Astrocyte (in vitro differentiated cells and primary cell): Measurements from ENCODE around the gene ADAMTS12. TPM values are rescaled to one million over a fixed set of nuclear protein-coding genes. Genes with fewer than 3 reads are reported as not detected.

Experiments used
- DNase-seq: peaks from one replicate; pipeline ENCODE4 v3.0.0-alpha.2; 2010; ENCODE audit warnings: low read depth
- FAIRE-seq: peaks from 2 replicates; lab custom pipeline; 2011; peaks lifted over from hg19 to GRCh38; lab: Jason Lieb, UNC
- H2AFZ ChIP-seq: 2 replicates; pipeline ENCODE4 v1.6.0; 2012; ENCODE audit warnings: low read depth, low read length, inconsistent platforms
- H3K27ac ChIP-seq: 2 replicates; pipeline ENCODE4 v1.5.1; 2011; ENCODE audit warnings: low read depth, low read length, inconsistent platforms
- H3K27me3 ChIP-seq: 2 replicates; pipeline ENCODE4 v1.6.0; 2011; ENCODE audit warnings: low read length, inconsistent platforms; ENCODE audit not compliant: insufficient read depth
- H3K36me3 ChIP-seq: 2 replicates; pipeline ENCODE4 v1.5.1; 2011; ENCODE audit warnings: low read length, inconsistent platforms; ENCODE audit not compliant: insufficient read depth
- H3K4me1 ChIP-seq: 2 replicates; pipeline ENCODE4 v1.5.1; 2011; ENCODE audit warnings: low read length, inconsistent platforms; ENCODE audit not compliant: insufficient read depth
- H3K4me2 ChIP-seq: 2 replicates; pipeline ENCODE4 v1.6.0; 2012; ENCODE audit warnings: low read length, inconsistent platforms
- H3K4me3 ChIP-seq: 2 replicates; pipeline ENCODE4 v1.5.1; 2011; ENCODE audit warnings: low read depth, mild to moderate bottlenecking, low read length, inconsistent platforms; ENCODE audit not compliant: insufficient read depth
- H3K79me2 ChIP-seq: 2 replicates; pipeline ENCODE4 v1.6.0; 2012; ENCODE audit warnings: mild to moderate bottlenecking, low read length, inconsistent platforms; ENCODE audit not compliant: insufficient read depth
- H3K9ac ChIP-seq: 2 replicates; pipeline ENCODE4 v1.6.0; 2012; ENCODE audit warnings: mild to moderate bottlenecking, low read length, inconsistent platforms
- H3K9me3 ChIP-seq: 2 replicates; pipeline ENCODE4 v1.5.1; 2012; ENCODE audit warnings: low read depth, mild to moderate bottlenecking, low read length, inconsistent platforms; ENCODE audit not compliant: insufficient read depth
- H4K20me1 ChIP-seq: 2 replicates; pipeline ENCODE4 v1.6.0; 2012; ENCODE audit warnings: low read length, inconsistent platforms; ENCODE audit not compliant: insufficient read depth
- H3K27ac Mint-ChIP-seq: one replicate; pipeline ENCODE4 v1.8.0; 2021; ENCODE audit warnings: mild to moderate bottlenecking, mixed read lengths; ENCODE audit not compliant: unreplicated experiment
- H3K27me3 Mint-ChIP-seq: one replicate; pipeline ENCODE4 v1.8.0; 2021; ENCODE audit warnings: low read depth, mixed read lengths; ENCODE audit not compliant: unreplicated experiment
- H3K36me3 Mint-ChIP-seq: one replicate; pipeline ENCODE4 v1.8.0; 2021; ENCODE audit warnings: low read depth, mixed read lengths; ENCODE audit not compliant: unreplicated experiment
- H3K4me1 Mint-ChIP-seq: one replicate; pipeline ENCODE4 v1.8.0; 2021; ENCODE audit warnings: low read depth, mixed read lengths; ENCODE audit not compliant: unreplicated experiment
- H3K4me3 Mint-ChIP-seq: one replicate; pipeline ENCODE4 v1.8.0; 2021; ENCODE audit warnings: mild to moderate bottlenecking, moderate library complexity, mixed read lengths; ENCODE audit not compliant: unreplicated experiment
- H3K9me3 Mint-ChIP-seq: one replicate; pipeline ENCODE4 v1.8.0; 2021; ENCODE audit warnings: mild to moderate bottlenecking, mixed read lengths; ENCODE audit not compliant: unreplicated experiment
- EZH2 ChIP-seq: IDR thresholded peaks from 2 replicates; pipeline ENCODE4 v1.6.1; 2012; ENCODE audit warnings: mild to moderate bottlenecking, low read length, inconsistent platforms; ENCODE audit not compliant: insufficient read depth
- total RNA-seq: library from RNA; stranded (reverse); gene quantifications from 2 replicates; pipeline ENCODE4 v1.2.1, GENCODE V29; 2021
- TF ChIP-seq, protein P1 (sequence below): IDR thresholded peaks from 2 replicates; pipeline ENCODE4 v1.5.1; 2011; ENCODE audit warnings: low read depth, mild to moderate bottlenecking, inconsistent platforms, low read length, moderate library complexity; ENCODE audit not compliant: insufficient read depth

ADAMTS12 gene
- total RNA-seq, 1 donor from 2014 or later, result 156 TPM

DNA sequence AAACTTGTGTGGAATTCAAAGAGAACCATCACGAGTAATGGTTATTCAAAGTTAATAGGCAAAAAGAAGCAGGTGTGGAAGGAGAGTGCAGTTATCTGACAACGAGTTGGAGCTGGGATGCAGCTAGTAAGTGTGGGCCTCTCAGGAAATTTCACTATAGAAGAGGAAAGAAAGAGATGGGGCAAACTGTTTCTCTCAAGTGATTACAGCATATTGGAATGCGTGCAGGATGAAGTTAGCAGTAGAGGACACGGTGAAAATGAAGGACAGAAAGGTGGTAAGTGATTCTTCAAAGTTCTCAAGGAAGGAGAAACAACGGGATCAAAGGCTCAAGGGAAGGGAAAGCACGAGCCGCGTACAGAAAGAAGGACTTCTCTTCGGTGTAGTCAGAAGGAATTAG, 84.0 kb downstream of the ADAMTS12 start:
- Histone ChIP-seq H3K4me2 (peak overlapping the region; percentile 72), H3K36me3 (no peaks in the 10 kb centered on the region), H3K27ac (peak overlapping the region; percentile 84), H2AFZ (no peak overlapping the region), H3K27me3 (no peaks in the 10 kb centered on the region), H3K79me2 (peaks cover 80% of the 10 kb centered on the region), H4K20me1 (no peaks in the 10 kb centered on the region), H3K4me3 (no peak overlapping the region), H3K9ac (peak overlapping the region; percentile 60), H3K9me3 (no peaks in the 10 kb centered on the region), H3K4me1 (peaks cover 47% of the 10 kb centered on the region)
- Mint-ChIP-seq H3K9me3 (no peaks in the 10 kb centered on the region), H3K4me1 (peaks cover 63% of the 10 kb centered on the region), H3K27ac (peak overlapping the region; percentile 82), H3K4me3 (peak overlapping the region; percentile 2), H3K27me3 (no peaks in the 10 kb centered on the region), H3K36me3 (peaks cover 13% of the 10 kb centered on the region)
- FAIRE-seq (no peak), DNase-seq (peak; percentile 42)
- no peak for TF ChIP-seq EZH2
- TF ChIP-seq, protein P1, sequence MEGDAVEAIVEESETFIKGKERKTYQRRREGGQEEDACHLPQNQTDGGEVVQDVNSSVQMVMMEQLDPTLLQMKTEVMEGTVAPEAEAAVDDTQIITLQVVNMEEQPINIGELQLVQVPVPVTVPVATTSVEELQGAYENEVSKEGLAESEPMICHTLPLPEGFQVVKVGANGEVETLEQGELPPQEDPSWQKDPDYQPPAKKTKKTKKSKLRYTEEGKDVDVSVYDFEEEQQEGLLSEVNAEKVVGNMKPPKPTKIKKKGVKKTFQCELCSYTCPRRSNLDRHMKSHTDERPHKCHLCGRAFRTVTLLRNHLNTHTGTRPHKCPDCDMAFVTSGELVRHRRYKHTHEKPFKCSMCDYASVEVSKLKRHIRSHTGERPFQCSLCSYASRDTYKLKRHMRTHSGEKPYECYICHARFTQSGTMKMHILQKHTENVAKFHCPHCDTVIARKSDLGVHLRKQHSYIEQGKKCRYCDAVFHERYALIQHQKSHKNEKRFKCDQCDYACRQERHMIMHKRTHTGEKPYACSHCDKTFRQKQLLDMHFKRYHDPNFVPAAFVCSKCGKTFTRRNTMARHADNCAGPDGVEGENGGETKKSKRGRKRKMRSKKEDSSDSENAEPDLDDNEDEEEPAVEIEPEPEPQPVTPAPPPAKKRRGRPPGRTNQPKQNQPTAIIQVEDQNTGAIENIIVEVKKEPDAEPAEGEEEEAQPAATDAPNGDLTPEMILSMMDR, result no peak

DNA sequence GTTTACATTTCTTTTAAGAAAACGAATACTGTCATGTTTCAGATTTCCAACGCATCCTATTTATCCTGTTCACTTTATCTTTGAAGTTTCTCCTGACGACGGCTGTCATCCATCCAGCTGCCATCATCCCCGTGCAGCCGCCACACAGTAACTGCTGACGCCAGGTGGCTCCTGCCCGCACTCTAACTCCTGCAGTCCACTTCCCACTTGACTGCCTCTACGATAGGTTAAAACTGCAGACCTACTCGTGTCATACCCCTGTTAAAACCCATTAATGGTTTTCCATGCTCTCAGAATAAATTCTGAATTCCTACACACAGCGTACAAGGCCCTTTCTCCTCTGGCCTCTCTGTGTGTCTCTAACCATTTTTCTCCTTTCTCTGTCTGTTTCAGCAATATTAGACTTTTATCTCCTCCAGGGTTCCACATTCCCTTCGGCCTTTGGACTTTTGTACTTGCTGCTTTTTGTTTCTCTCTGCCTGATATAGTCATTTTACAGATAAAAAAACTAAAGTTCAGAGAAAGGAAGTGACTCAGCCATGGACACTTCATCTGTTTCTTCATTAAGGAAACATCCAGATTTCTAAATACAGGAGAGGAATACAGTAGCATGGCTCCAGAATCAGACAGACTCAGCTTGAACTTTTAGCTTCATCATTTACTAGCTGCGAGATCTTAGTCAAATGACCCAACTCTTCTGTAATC, 84.9 kb downstream of the ADAMTS12 start:
- no peak for TF ChIP-seq EZH2
- TF ChIP-seq, protein P1, result no peak
- no peaks in the 10 kb centered on the region for H4K20me1 ChIP-seq
- H3K36me3 ChIP-seq, result no peaks in the 10 kb centered on the region
- H3K9ac ChIP-seq, result peak overlapping the region; percentile 60
- H3K79me2 ChIP-seq, result peaks cover 78% of the 10 kb centered on the region
- FAIRE-seq (peak; percentile 71), DNase-seq (peak; percentile 81)
- peak overlapping the region; percentile 42 for H3K4me3 Mint-ChIP-seq
- peaks cover 60% of the 10 kb centered on the region for H3K4me1 Mint-ChIP-seq
- peak overlapping the region; percentile 82 for H3K27ac Mint-ChIP-seq
- peaks cover 13% of the 10 kb centered on the region for H3K36me3 Mint-ChIP-seq
- peaks cover 47% of the 10 kb centered on the region for H3K4me1 ChIP-seq
- H2AFZ ChIP-seq, result no peak overlapping the region
- H3K27ac ChIP-seq, result peak overlapping the region; percentile 84
- H3K27me3 Mint-ChIP-seq, result no peaks in the 10 kb centered on the region
- H3K9me3 Mint-ChIP-seq, result no peaks in the 10 kb centered on the region
- no peaks in the 10 kb centered on the region for H3K9me3 ChIP-seq
- H3K4me2 ChIP-seq, result peak overlapping the region; percentile 72
- no peaks in the 10 kb centered on the region for H3K27me3 ChIP-seq
- H3K4me3 ChIP-seq, result no peak overlapping the region

DNA sequence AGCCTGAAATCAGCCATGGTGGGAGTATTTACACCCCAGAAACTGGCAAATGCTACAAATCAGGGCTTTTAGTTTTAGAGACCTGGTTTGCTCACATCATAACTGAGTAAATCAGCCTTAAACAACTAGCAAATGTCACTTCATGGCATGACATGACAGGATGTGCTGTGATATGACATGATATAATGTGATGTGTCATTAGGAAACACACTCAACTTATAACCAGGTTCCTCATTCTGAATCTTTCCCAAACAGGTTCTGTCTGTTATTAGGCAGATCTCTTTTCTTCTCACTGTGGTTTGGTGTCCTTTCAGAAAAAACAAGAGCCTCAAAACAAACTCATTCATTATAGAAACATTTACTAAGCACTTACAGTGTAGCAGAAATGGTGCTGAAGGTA, 90.5 kb downstream of the ADAMTS12 start:
- H3K36me3 Mint-ChIP-seq, result peaks cover 3% of the 10 kb centered on the region
- no peak for DNase-seq
- no peaks in the 10 kb centered on the region for H3K27me3 Mint-ChIP-seq

More for the DNA sequence above, 90.5 kb downstream of the ADAMTS12 start:
- H3K9ac ChIP-seq, result no peak overlapping the region
- no peaks in the 10 kb centered on the region for H3K27me3 ChIP-seq
- peaks cover 11% of the 10 kb centered on the region for H3K4me1 Mint-ChIP-seq
- H4K20me1 ChIP-seq, result no peaks in the 10 kb centered on the region
- H3K9me3 Mint-ChIP-seq, result no peaks in the 10 kb centered on the region
- H3K9me3 ChIP-seq, result no peaks in the 10 kb centered on the region
- peaks cover 2% of the 10 kb centered on the region for H3K4me1 ChIP-seq
- no peak overlapping the region for H3K27ac Mint-ChIP-seq
- TF ChIP-seq, protein P1, result no peak
- TF ChIP-seq EZH2, result no peak
- H3K4me2 ChIP-seq, result no peak overlapping the region
- no peak overlapping the region for H3K27ac ChIP-seq
- no peak overlapping the region for H3K4me3 ChIP-seq
- H3K79me2 ChIP-seq, result peaks cover 77% of the 10 kb centered on the region
- H3K36me3 ChIP-seq, result peaks cover 3% of the 10 kb centered on the region
- H2AFZ ChIP-seq, result no peak overlapping the region
- FAIRE-seq, result no peak
- no peak overlapping the region for H3K4me3 Mint-ChIP-seq
